HFFc6 (cell line): ENCODE measurements around the gene NLGN4X. TPM values are rescaled to one million over a fixed set of nuclear protein-coding genes. Genes with fewer than 3 reads are reported as not detected.

Experiments used
- DNase-seq: peaks from one replicate; pipeline ENCODE4 v3.0.0-alpha.2; 2018
- H3K27ac Mint-ChIP-seq: 2 replicates; pipeline ENCODE4 v1.8.0; 2020; ENCODE audit warnings: mild to moderate bottlenecking, mixed read lengths
- H3K27me3 Mint-ChIP-seq: 2 replicates; pipeline ENCODE4 v1.8.0; 2021; ENCODE audit warnings: mild to moderate bottlenecking, moderate library complexity, mixed read lengths; ENCODE audit not compliant: insufficient read depth
- H3K36me3 Mint-ChIP-seq: 2 replicates; pipeline ENCODE4 v1.8.0; 2021; ENCODE audit warnings: low read depth, mixed read lengths
- H3K4me1 Mint-ChIP-seq: 2 replicates; pipeline ENCODE4 v1.8.0; 2020; ENCODE audit warnings: low read depth, mixed read lengths
- H3K4me3 Mint-ChIP-seq: 2 replicates; pipeline ENCODE4 v1.8.0; 2020; ENCODE audit warnings: mild to moderate bottlenecking, moderate library complexity, mixed read lengths
- H3K9me3 Mint-ChIP-seq: 2 replicates; pipeline ENCODE4 v1.8.0; 2020; ENCODE audit warnings: mild to moderate bottlenecking, mixed read lengths
- CTCF ChIP-seq: fragments of 200-600 bp; sonication (generic); IDR thresholded peaks from 2 replicates; pipeline ENCODE4 v1.5.0; 2021; ENCODE audit warnings: antibody characterized with exemption, mild to moderate bottlenecking
- total RNA-seq, 6 experiments: library from RNA; stranded (reverse); fragmentation: NEBNext Ultra II Directional; extraction: Animal tissue kit (Norgen Biotek cat#: 25700); gene quantifications; 2 replicates in 1 of 6; 3 replicates in 5 of 6; pipeline ENCODE4 v1.2.3, GENCODE V29; 2021

Gene NLGN4X
- total RNA-seq, 6 experiments from 2014 or later: not detected

- no peak overlapping the region for H3K4me3 Mint-ChIP-seq
- DNase-seq: no peak
- H3K4me1 Mint-ChIP-seq: no peaks in the 10 kb centered on the region
- TF ChIP-seq CTCF: no peak
- no peaks in the 10 kb centered on the region; the same call in 1 of the 2 replicates for H3K36me3 Mint-ChIP-seq
- H3K9me3 Mint-ChIP-seq: peaks cover 25% of the 10 kb centered on the region
- no peaks in the 10 kb centered on the region for H3K27me3 Mint-ChIP-seq
- H3K27ac Mint-ChIP-seq: no peak overlapping the region
These were observed 161.1 kb downstream of the NLGN4X start for GRCh38 chrX:6067600-6067999.

- Mint-ChIP-seq H3K27ac (no peak overlapping the region), H3K9me3 (peaks cover 4% of the 10 kb centered on the region; the same call in 1 of the 2 replicates), H3K4me3 (no peak overlapping the region), H3K36me3 (no peaks in the 10 kb centered on the region), H3K4me1 (no peaks in the 10 kb centered on the region), H3K27me3 (no peaks in the 10 kb centered on the region; the same call in none of the 2 replicates)
- no peak for TF ChIP-seq CTCF
- DNase-seq: no peak
These were observed 175.5 kb downstream of the NLGN4X start for GRCh38 chrX:6053141-6053540.

- no peak for TF ChIP-seq CTCF
- H3K4me3 Mint-ChIP-seq: no peak overlapping the region
- no peak overlapping the region for H3K27ac Mint-ChIP-seq
- no peaks in the 10 kb centered on the region for H3K36me3 Mint-ChIP-seq
- H3K9me3 Mint-ChIP-seq: peaks cover 4% of the 10 kb centered on the region; the same call in 1 of the 2 replicates
- DNase-seq: no peak
- H3K27me3 Mint-ChIP-seq: no peaks in the 10 kb centered on the region; the same call in none of the 2 replicates
- no peaks in the 10 kb centered on the region for H3K4me1 Mint-ChIP-seq
These were observed 176.4 kb downstream of the NLGN4X start for GRCh38 chrX:6052111-6052745.

GRCh38 chrX:6049132-6049531 is 179.5 kb downstream of the NLGN4X start:
- H3K9me3 Mint-ChIP-seq: 0 out of 2 replicates have a peak, but pooled peaks cover 4% of the 10 kb centered on the region
- H3K27me3 Mint-ChIP-seq: no peaks in the 10 kb centered on the region; the same call in 1 of the 2 replicates
- no peak overlapping the region for H3K4me3 Mint-ChIP-seq
- no peak overlapping the region for H3K27ac Mint-ChIP-seq
- no peak for TF ChIP-seq CTCF
- no peaks in the 10 kb centered on the region for H3K36me3 Mint-ChIP-seq
- no peak for DNase-seq
- no peaks in the 10 kb centered on the region for H3K4me1 Mint-ChIP-seq

GRCh38 chrX:6041630-6042029 is 187.0 kb downstream of the NLGN4X start:
- Mint-ChIP-seq H3K27me3 (no peaks in the 10 kb centered on the region), H3K36me3 (no peaks in the 10 kb centered on the region), H3K4me3 (no peak overlapping the region), H3K9me3 (peaks cover 4% of the 10 kb centered on the region; the same call in 1 of the 2 replicates), H3K27ac (no peak overlapping the region), H3K4me1 (no peaks in the 10 kb centered on the region)
- TF ChIP-seq CTCF: no peak
- DNase-seq: no peak
